SU-DHL-6 (cell line): ENCODE data around the gene ASB15.

ENCODE experiments used
- H2AFZ ChIP-seq: fragments of 200-600 bp; sonication (generic); 2 replicates; pipeline ENCODE4 v1.6.1; 2014; ENCODE audit warnings: low read depth, mild to moderate bottlenecking, moderate library complexity, mixed read lengths, antibody characterized with exemption, low read length; ENCODE audit not compliant: severe bottlenecking
- H3F3A ChIP-seq: fragments of 200-600 bp; shearing (Covaris generic); 2 replicates; pipeline ENCODE4 v1.6.0; 2016; ENCODE audit warnings: antibody characterized with exemption, mild to moderate bottlenecking; ENCODE audit not compliant: insufficient read depth
- H3K27ac ChIP-seq: fragments of 200-600 bp; sonication (generic); 2 replicates; pipeline ENCODE4 v1.5.1; 2016; ENCODE audit warnings: low read depth, mild to moderate bottlenecking, low read length, moderate library complexity, mixed read lengths
- H3K27me3 ChIP-seq: fragments of 200-600 bp; sonication (generic), shearing (Covaris generic); 2 replicates; pipeline ENCODE4 v1.6.0; 2014; ENCODE audit warnings: mild to moderate bottlenecking, low read length
- H3K36me3 ChIP-seq: fragments of 200-600 bp; sonication (generic); 2 replicates; pipeline ENCODE4 v1.6.1; 2014; ENCODE audit warnings: mild to moderate bottlenecking, low read length, mixed read lengths
- H3K4me2 ChIP-seq: fragments of 300-600, 200-600 bp; shearing (Covaris generic), sonication (generic); 2 replicates; pipeline ENCODE4 v1.6.0; 2014; ENCODE audit warnings: low read length, low read depth, mild to moderate bottlenecking; ENCODE audit not compliant: poor library complexity, severe bottlenecking
- H3K4me3 ChIP-seq: fragments of 200-600 bp; sonication (generic); 2 replicates; pipeline ENCODE4 v1.5.1; 2014; ENCODE audit warnings: antibody characterized with exemption, low read length, mild to moderate bottlenecking, mixed read lengths; ENCODE audit not compliant: insufficient read depth, poor library complexity, severe bottlenecking
- H3K79me2 ChIP-seq: fragments of 200-600 bp; sonication (generic); 2 replicates; pipeline ENCODE4 v1.6.1; 2014; ENCODE audit warnings: mild to moderate bottlenecking, low read length, moderate library complexity; ENCODE audit not compliant: insufficient read depth
- H3K9ac ChIP-seq: fragments of 200-600 bp; sonication (generic); 2 replicates; pipeline ENCODE4 v1.7.0; 2014; ENCODE audit warnings: mild to moderate bottlenecking, low read length
- H3K9me2 ChIP-seq: fragments of 200-600 bp; sonication (generic); replicated peaks from 2 replicates; pipeline ENCODE4 v1.6.1; 2014; ENCODE audit warnings: low read length; ENCODE audit not compliant: insufficient read depth
- H3K9me3 ChIP-seq: fragments of 200-600 bp; sonication (generic); 2 replicates; pipeline ENCODE4 v1.6.1; 2014; ENCODE audit warnings: low read length, mixed read lengths; ENCODE audit not compliant: insufficient read depth
- H4K20me1 ChIP-seq: fragments of 200-600 bp; sonication (generic); 2 replicates; pipeline ENCODE4 v1.6.1; 2014; ENCODE audit warnings: low read depth, mild to moderate bottlenecking, antibody characterized with exemption, low read length, moderate library complexity, mixed read lengths
- EZH2phosphoT487 ChIP-seq: fragments of 200-600 bp; sonication (generic), shearing (Covaris generic); conservative IDR thresholded peaks from 2 replicates; pipeline ENCODE4 v1.6.1; 2018; ENCODE audit warnings: mild to moderate bottlenecking, antibody characterized with exemption, low read length, moderate library complexity, mixed read lengths
- TF ChIP-seq, protein P1 (sequence below): fragments of 200-600 bp; sonication (generic); IDR thresholded peaks from one replicate; pipeline ENCODE4 v1.5.1; 2017; ENCODE audit warnings: antibody characterized with exemption, mild to moderate bottlenecking, low read length, moderate library complexity; ENCODE audit not compliant: insufficient read depth, poor library complexity, severe bottlenecking

Gene ASB15

DNA sequence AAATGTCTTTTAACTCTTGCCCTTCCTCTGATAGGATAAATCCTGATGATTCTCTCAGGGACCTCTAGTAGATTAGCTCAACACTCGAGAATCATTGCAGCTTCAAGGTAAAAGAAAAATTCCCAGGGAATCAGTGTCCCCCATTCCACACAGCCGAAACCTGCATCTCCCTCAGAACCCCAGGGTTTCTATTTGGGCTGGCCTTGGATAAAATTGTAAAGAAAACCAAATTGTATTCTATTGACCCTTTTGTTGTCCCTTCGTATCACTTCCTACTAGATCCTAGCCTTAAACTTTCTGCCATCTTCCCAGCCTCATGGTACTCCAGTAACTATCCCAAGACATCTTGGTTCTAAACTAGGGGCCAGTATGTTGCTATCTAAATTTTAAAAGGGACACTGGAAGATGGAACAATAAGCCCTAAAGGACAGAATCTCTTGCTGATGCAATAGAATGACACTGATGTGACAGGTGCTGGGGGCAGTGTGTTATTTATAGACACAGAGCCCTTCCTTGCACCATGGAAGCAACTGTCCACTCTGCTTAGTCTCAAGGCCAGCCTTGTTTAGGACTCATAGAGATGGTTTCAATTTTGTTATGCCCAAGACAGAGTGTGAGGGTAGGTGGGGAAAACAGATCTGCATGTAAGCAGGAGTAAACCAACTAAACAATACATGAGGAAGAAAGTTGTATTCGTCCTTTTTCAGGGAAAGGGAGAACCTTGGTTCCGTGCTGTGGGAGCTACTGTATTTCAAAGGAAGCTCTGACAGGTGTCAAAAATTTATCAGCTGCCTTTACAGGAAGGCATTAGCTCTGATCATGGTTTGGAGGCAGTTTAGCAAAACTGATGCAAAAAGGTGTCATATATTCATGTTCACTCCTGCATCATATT is 7.6 kb downstream of the ASB15 start:
- no peaks in the 10 kb centered on the region for H3K9me2 ChIP-seq
- TF ChIP-seq EZH2phosphoT487, result no peak
- TF ChIP-seq, protein P1, sequence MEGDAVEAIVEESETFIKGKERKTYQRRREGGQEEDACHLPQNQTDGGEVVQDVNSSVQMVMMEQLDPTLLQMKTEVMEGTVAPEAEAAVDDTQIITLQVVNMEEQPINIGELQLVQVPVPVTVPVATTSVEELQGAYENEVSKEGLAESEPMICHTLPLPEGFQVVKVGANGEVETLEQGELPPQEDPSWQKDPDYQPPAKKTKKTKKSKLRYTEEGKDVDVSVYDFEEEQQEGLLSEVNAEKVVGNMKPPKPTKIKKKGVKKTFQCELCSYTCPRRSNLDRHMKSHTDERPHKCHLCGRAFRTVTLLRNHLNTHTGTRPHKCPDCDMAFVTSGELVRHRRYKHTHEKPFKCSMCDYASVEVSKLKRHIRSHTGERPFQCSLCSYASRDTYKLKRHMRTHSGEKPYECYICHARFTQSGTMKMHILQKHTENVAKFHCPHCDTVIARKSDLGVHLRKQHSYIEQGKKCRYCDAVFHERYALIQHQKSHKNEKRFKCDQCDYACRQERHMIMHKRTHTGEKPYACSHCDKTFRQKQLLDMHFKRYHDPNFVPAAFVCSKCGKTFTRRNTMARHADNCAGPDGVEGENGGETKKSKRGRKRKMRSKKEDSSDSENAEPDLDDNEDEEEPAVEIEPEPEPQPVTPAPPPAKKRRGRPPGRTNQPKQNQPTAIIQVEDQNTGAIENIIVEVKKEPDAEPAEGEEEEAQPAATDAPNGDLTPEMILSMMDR, result no peak
- H3K9ac ChIP-seq, result no peak overlapping the region
- no peak overlapping the region for H3K4me2 ChIP-seq
- H4K20me1 ChIP-seq, result no peaks in the 10 kb centered on the region
- no peaks in the 10 kb centered on the region for H3K36me3 ChIP-seq
- H3K79me2 ChIP-seq, result no peaks in the 10 kb centered on the region
- no peaks in the 10 kb centered on the region for H3K9me3 ChIP-seq
- H3K4me3 ChIP-seq, result no peak overlapping the region
- H3K27ac ChIP-seq, result no peak overlapping the region
- no peak overlapping the region for H2AFZ ChIP-seq
- H3F3A ChIP-seq, result no peaks in the 10 kb centered on the region
- H3K27me3 ChIP-seq, result no peaks in the 10 kb centered on the region

DNA sequence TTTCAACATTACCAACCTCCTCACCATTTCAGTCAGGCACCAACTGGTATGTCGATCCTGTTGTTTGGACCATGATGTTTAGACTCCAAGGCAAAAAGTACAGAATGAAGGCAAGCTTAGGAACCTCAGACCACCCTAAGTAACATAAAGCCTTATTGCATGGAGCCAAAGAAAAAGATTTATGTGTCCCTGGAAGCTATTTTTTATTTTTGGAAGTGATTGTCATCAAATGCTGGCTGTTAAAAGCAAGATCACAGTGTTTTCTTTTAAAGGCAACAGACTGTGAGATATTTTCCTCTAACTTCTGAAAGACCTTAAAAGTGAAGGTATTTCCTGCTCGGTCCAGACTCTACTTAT is 8.2 kb downstream of the ASB15 start:
- H3K9me2 ChIP-seq, result no peaks in the 10 kb centered on the region
- H3K9me3 ChIP-seq, result no peaks in the 10 kb centered on the region
- H2AFZ ChIP-seq, result no peak overlapping the region
- H3K27ac ChIP-seq, result no peak overlapping the region
- H3K4me3 ChIP-seq, result no peak overlapping the region
- no peaks in the 10 kb centered on the region for H4K20me1 ChIP-seq
- H3K36me3 ChIP-seq, result no peaks in the 10 kb centered on the region
- H3K79me2 ChIP-seq, result no peaks in the 10 kb centered on the region
- TF ChIP-seq EZH2phosphoT487, result no peak
- TF ChIP-seq, protein P1, result no peak
- no peaks in the 10 kb centered on the region for H3F3A ChIP-seq
- H3K9ac ChIP-seq, result no peak overlapping the region
- no peaks in the 10 kb centered on the region for H3K27me3 ChIP-seq
- no peak overlapping the region for H3K4me2 ChIP-seq

DNA sequence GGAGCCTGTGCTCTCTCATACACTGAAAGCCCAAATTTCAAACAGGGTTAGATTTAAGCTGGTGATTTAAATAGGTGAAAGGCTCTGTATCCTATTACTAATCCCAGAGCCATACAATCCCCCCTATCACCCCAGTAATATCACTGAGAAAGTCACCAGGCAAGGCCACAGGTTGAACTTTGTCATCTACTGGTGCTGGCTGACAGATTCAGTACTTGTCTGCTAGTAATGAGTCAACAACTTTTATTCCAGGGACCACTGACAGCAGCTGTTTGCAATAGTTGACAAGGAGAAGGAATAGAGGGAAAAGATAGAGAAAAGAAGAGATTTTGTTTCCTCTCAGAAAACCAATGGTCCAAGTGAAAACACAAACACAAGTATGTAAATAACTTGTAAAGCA is 10.4 kb downstream of the ASB15 start:
- Histone ChIP-seq H3K9me2 (no peaks in the 10 kb centered on the region), H3K27me3 (no peaks in the 10 kb centered on the region), H3K9me3 (no peaks in the 10 kb centered on the region), H3F3A (no peaks in the 10 kb centered on the region), H3K27ac (no peak overlapping the region), H2AFZ (no peak overlapping the region), H3K4me2 (no peak overlapping the region), H3K36me3 (no peaks in the 10 kb centered on the region), H3K4me3 (no peak overlapping the region), H4K20me1 (no peaks in the 10 kb centered on the region), H3K9ac (no peak overlapping the region), H3K79me2 (no peaks in the 10 kb centered on the region)
- TF ChIP-seq, protein P1, result no peak
- no peak for TF ChIP-seq EZH2phosphoT487
